Measurements from ENCODE around the gene EXOC4. TPM values are rescaled to one million over a fixed set of nuclear protein-coding genes. Genes with fewer than 3 reads are reported as not detected.

Gene EXOC4
- total RNA-seq, 3 donors from 2014 or later = 88.3 to 136 (median 99.6) TPM

DNA sequence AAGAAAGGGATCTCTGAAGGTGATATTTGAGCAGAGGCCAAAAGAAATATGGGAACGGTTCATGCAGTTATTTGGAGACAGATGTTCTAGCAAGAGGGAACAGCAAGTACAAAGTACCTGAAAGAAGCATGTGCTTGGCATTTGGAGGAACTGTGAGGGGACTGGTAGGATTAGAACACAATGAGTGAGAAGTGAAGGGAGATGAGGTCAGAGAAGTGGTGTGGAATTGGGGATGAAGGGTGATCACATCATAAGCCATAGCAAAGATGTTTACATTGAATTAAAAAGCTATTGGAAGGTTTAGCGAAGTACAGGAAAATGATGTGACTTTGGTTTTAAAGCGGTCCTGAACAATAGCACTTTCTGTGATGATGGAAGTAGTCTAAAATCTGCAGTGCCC is 471.8 kb downstream of the EXOC4 start:
- no peak for DNase-seq (ENCODE audit: low spot score in 2 of 2)
- Histone ChIP-seq H3K4me1 (no peaks in the 10 kb centered on the region), H3K9me3 (no peaks in the 10 kb centered on the region), H3K27me3 (no peaks in the 10 kb centered on the region), H3K4me3 (no peak overlapping the region), H3K36me3 (no peaks in the 10 kb centered on the region), H3K27ac (no peak overlapping the region)
- intact Hi-C loops (cut with DNase I; ENCODE audit: low total_unique reads) = no loop called here
- TF ChIP-seq POLR2A (IDR thresholded peaks at IDR 0.05) = no peak
- no peak for TF ChIP-seq CTCF (IDR thresholded peaks at IDR 0.05)

DNA sequence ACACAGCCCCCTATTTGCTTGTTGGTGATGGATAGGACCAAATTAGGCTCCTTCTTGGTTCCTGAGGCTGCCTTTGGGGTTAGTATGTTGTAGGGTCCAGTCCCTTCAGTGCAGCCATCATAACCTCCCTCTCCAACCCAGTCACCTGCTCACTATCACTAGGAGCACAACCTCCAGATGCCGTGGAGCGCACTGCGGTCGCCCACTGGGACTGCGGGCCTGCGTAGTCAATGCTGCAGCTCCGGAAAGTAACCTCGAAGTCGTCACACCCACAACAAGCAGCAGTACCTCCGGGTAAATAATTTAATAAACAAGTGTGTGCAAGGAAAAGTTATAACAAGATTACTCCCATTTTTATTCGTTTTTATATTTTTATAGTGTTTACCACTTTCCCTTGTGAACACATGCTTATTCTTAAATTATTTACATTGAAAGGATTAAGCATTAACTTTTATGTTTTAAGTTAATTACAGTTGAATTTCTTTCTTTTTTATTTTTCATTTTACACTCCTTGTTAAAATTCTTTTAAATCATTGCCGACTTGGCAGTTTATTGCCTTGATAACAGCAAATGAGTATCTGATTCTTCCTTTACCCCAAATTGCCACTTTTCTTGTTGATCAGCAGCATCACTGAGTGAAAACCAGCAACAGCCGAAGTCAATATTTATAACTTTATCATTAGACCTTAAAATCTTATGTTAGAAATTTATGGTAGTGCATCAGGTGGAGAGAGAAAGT is 474.8 kb downstream of the EXOC4 start:
- intact Hi-C loops (cut with DNase I; ENCODE audit: low total_unique reads) = no loop called here
- H3K36me3 ChIP-seq = no peaks in the 10 kb centered on the region
- H3K27me3 ChIP-seq = no peaks in the 10 kb centered on the region
- no peak for DNase-seq (ENCODE audit: low spot score in 2 of 2)
- H3K27ac ChIP-seq = no peak overlapping the region
- H3K4me1 ChIP-seq = no peaks in the 10 kb centered on the region
- no peak overlapping the region for H3K4me3 ChIP-seq
- H3K9me3 ChIP-seq = no peaks in the 10 kb centered on the region
- TF ChIP-seq POLR2A (IDR thresholded peaks at IDR 0.05) (no peak), CTCF (IDR thresholded peaks at IDR 0.05) (no peak), POLR2AphosphoS5 (IDR thresholded peaks at IDR 0.05) (no peak)

- TF ChIP-seq POLR2A (IDR thresholded peaks at IDR 0.05) = no peak
- no peak for TF ChIP-seq POLR2AphosphoS5 (IDR thresholded peaks at IDR 0.05)
- DNase-seq (ENCODE audit: low spot score in 2 of 2) = no peak
- Histone ChIP-seq H3K4me3 (no peak overlapping the region), H3K27me3 (no peaks in the 10 kb centered on the region), H3K4me1 (no peaks in the 10 kb centered on the region), H3K36me3 (no peaks in the 10 kb centered on the region), H3K9me3 (no peaks in the 10 kb centered on the region), H3K27ac (no peak overlapping the region)
- intact Hi-C loops (cut with DNase I; ENCODE audit: low total_unique reads) = no loop called here
Measured at GRCh38 chr7:133730360-133730759, 477.5 kb downstream of the EXOC4 start.

DNA sequence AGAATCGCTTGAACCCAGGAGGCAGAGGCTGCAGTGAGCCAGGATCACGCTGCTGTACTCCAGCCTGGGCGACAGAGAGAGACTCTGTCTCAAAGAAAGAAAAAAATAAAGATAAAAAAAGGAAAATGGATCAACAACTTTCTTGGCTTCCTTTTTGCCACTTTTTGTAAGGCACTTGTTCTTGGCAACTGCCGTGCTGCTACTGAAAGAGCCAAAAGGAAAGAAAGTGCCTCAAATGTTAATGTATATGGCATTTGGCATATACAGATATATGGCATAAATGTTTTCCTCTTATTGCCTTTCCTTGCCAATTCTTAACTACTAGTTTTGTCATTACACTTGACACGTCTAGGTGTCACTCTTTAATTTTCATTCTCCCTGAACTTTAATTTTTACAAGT is 480.5 kb downstream of the EXOC4 start:
- Histone ChIP-seq H3K27me3 (no peaks in the 10 kb centered on the region), H3K36me3 (no peaks in the 10 kb centered on the region), H3K27ac (no peak overlapping the region), H3K4me3 (no peak overlapping the region), H3K4me1 (no peaks in the 10 kb centered on the region), H3K9me3 (no peaks in the 10 kb centered on the region)
- DNase-seq (ENCODE audit: low spot score in 2 of 2) = no peak
- no peak for TF ChIP-seq POLR2AphosphoS5 (IDR thresholded peaks at IDR 0.05)
- no peak for TF ChIP-seq CTCF (IDR thresholded peaks at IDR 0.05)
- TF ChIP-seq POLR2A (IDR thresholded peaks at IDR 0.05) = no peak
- intact Hi-C loops (cut with DNase I; ENCODE audit: low total_unique reads) = no loop called here

DNA sequence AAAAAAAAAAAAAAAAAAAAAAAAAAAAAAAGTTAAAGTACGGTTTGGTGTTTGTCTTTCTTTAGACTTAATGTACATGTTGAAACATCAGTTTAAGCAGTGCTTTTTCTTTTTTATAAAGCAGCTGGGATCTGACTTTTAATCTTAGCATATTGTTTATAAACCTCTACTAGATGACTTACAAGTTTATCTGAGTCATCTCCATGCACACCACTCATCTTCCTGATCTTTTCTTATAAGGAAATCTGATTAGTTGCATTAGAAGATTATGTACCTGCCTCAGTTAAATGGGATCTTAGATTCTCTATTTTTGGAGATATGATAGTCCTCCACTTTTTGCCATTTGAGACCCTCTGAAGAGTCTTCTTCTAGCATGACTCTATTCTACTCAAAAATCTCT is 482.3 kb downstream of the EXOC4 start:
- TF ChIP-seq CTCF (IDR thresholded peaks at IDR 0.05) (no peak), POLR2AphosphoS5 (IDR thresholded peaks at IDR 0.05) (no peak), POLR2A (IDR thresholded peaks at IDR 0.05) (no peak)
- intact Hi-C loops (cut with DNase I; ENCODE audit: low total_unique reads) = no loop called here
- no peak overlapping the region for H3K27ac ChIP-seq
- no peak overlapping the region for H3K4me3 ChIP-seq
- no peak for DNase-seq (ENCODE audit: low spot score in 2 of 2)
- no peaks in the 10 kb centered on the region for H3K4me1 ChIP-seq
- no peaks in the 10 kb centered on the region for H3K27me3 ChIP-seq
- H3K36me3 ChIP-seq = no peaks in the 10 kb centered on the region
- H3K9me3 ChIP-seq = no peaks in the 10 kb centered on the region
